Mononuclear cell (primary cell): Measurements from ENCODE around the gene CABP7. TPM values are rescaled to one million over a fixed set of nuclear protein-coding genes. Genes with fewer than 3 reads are reported as not detected.

ENCODE experiments used
- H3K27me3 ChIP-seq: 2 replicates; pipeline ENCODE4 v1.6.0; 2011; ENCODE audit warnings: low read length, control low read depth; ENCODE audit not compliant: insufficient read depth
- H3K4me1 ChIP-seq: 2 replicates; pipeline ENCODE4 v1.5.1; 2011; ENCODE audit warnings: mild to moderate bottlenecking, low read length, control low read depth; ENCODE audit not compliant: insufficient read depth
- H3K4me3 ChIP-seq: 2 replicates; pipeline ENCODE4 v1.5.1; 2011; ENCODE audit warnings: mild to moderate bottlenecking, low read length, moderate library complexity
- H3K9me3 ChIP-seq: 2 replicates; pipeline ENCODE4 v1.5.1; 2011; ENCODE audit warnings: low read depth, mild to moderate bottlenecking, control low read depth, low read length
- total RNA-seq: library from RNA; depleted of rRNA; stranded (reverse); fragments of >200 nt; gene quantifications from one replicate; pipeline ENCODE4 v1.2.3, GENCODE V29; 2012

CABP7 gene
- total RNA-seq, 1 donor: 0.21 TPM

- no peaks in the 10 kb centered on the region for H3K9me3 ChIP-seq
- no peaks in the 10 kb centered on the region for H3K27me3 ChIP-seq
- no peak overlapping the region for H3K4me3 ChIP-seq
- no peaks in the 10 kb centered on the region for H3K4me1 ChIP-seq
Observed at GRCh38 chr22:29710922-29711593, 8.7 kb upstream of the CABP7 start.

- H3K27me3 ChIP-seq: no peaks in the 10 kb centered on the region
- no peaks in the 10 kb centered on the region for H3K4me1 ChIP-seq
- H3K9me3 ChIP-seq: no peaks in the 10 kb centered on the region
- no peak overlapping the region for H3K4me3 ChIP-seq
Observed at GRCh38 chr22:29712119-29712518, 7.7 kb upstream of the CABP7 start.

GRCh38 chr22:29713156-29713727, 6.6 kb upstream of the CABP7 start:
- H3K4me3 ChIP-seq: no peak overlapping the region
- H3K4me1 ChIP-seq: no peaks in the 10 kb centered on the region
- no peaks in the 10 kb centered on the region for H3K9me3 ChIP-seq

GRCh38 chr22:29715240-29715639, 4.6 kb upstream of the CABP7 start:
- H3K4me3 ChIP-seq: no peak overlapping the region
- H3K27me3 ChIP-seq: peaks cover 17% of the 10 kb centered on the region
- H3K9me3 ChIP-seq: no peaks in the 10 kb centered on the region
- no peaks in the 10 kb centered on the region for H3K4me1 ChIP-seq

More at GRCh38 chr22:29713156-29713727, 6.6 kb upstream of the CABP7 start:
- peaks cover 4% of the 10 kb centered on the region for H3K27me3 ChIP-seq

- peaks cover 17% of the 10 kb centered on the region for H3K27me3 ChIP-seq
Observed at GRCh38 chr22:29715705-29716104, 4.1 kb upstream of the CABP7 start.

GRCh38 chr22:29716814-29717545, 2.8 kb upstream of the CABP7 start:
- H3K4me1 ChIP-seq: no peaks in the 10 kb centered on the region
- no peak overlapping the region for H3K4me3 ChIP-seq
- no peaks in the 10 kb centered on the region for H3K9me3 ChIP-seq
- H3K27me3 ChIP-seq: peaks cover 24% of the 10 kb centered on the region

More at GRCh38 chr22:29715705-29716104, 4.1 kb upstream of the CABP7 start:
- Histone ChIP-seq H3K9me3 (no peaks in the 10 kb centered on the region), H3K4me3 (no peak overlapping the region), H3K4me1 (no peaks in the 10 kb centered on the region)

- no peaks in the 10 kb centered on the region for H3K9me3 ChIP-seq
- H3K4me1 ChIP-seq: no peaks in the 10 kb centered on the region
- H3K4me3 ChIP-seq: no peak overlapping the region
- peaks cover 24% of the 10 kb centered on the region for H3K27me3 ChIP-seq
Observed at GRCh38 chr22:29717789-29718188, 2.0 kb upstream of the CABP7 start.

- H3K4me1 ChIP-seq: no peaks in the 10 kb centered on the region
- peaks cover 24% of the 10 kb centered on the region for H3K27me3 ChIP-seq
- H3K9me3 ChIP-seq: no peaks in the 10 kb centered on the region
- no peak overlapping the region for H3K4me3 ChIP-seq
Observed at GRCh38 chr22:29718949-29719898, 579 bp upstream of the CABP7 start.

GRCh38 chr22:29720811-29721323, 1.1 kb downstream of the CABP7 start:
- no peak overlapping the region for H3K4me3 ChIP-seq
- H3K27me3 ChIP-seq: peaks cover 24% of the 10 kb centered on the region
- no peaks in the 10 kb centered on the region for H3K9me3 ChIP-seq
- H3K4me1 ChIP-seq: no peaks in the 10 kb centered on the region

- Histone ChIP-seq H3K4me3 (no peak overlapping the region), H3K9me3 (no peaks in the 10 kb centered on the region), H3K27me3 (peaks cover 24% of the 10 kb centered on the region), H3K4me1 (no peaks in the 10 kb centered on the region)
Observed at GRCh38 chr22:29722151-29722550, 2.3 kb downstream of the CABP7 start.

GRCh38 chr22:29722587-29722986, 2.8 kb downstream of the CABP7 start:
- Histone ChIP-seq H3K4me3 (no peak overlapping the region), H3K9me3 (no peaks in the 10 kb centered on the region), H3K27me3 (peaks cover 24% of the 10 kb centered on the region), H3K4me1 (no peaks in the 10 kb centered on the region)

- Histone ChIP-seq H3K4me3 (no peak overlapping the region), H3K4me1 (no peaks in the 10 kb centered on the region), H3K27me3 (peaks cover 15% of the 10 kb centered on the region), H3K9me3 (no peaks in the 10 kb centered on the region)
Observed at GRCh38 chr22:29723766-29724165, 4.0 kb downstream of the CABP7 start.

- Histone ChIP-seq H3K27me3 (peaks cover 7% of the 10 kb centered on the region), H3K4me3 (no peak overlapping the region), H3K4me1 (no peaks in the 10 kb centered on the region), H3K9me3 (no peaks in the 10 kb centered on the region)
Observed at GRCh38 chr22:29724843-29725242, 5.0 kb downstream of the CABP7 start.

- no peak overlapping the region for H3K4me3 ChIP-seq
- no peaks in the 10 kb centered on the region for H3K9me3 ChIP-seq
- H3K4me1 ChIP-seq: no peaks in the 10 kb centered on the region
- H3K27me3 ChIP-seq: peaks cover 7% of the 10 kb centered on the region
Observed at GRCh38 chr22:29726106-29726505, 6.3 kb downstream of the CABP7 start.
